LNCaP clone FGC (cell line): ENCODE data around the gene GFER.
A peak's percentile ranks its signal among the peaks of the same experiment; 100 is the strongest.
"Not testable (repeated sequence)": the region's sequence is repeated elsewhere in the genome, so short reads cannot be mapped to it uniquely, and the experiment has no call there.

Experiments
- DNase-seq: peaks from one replicate; pipeline ENCODE4 v3.0.0-alpha.2; 2011; ENCODE audit warnings: low read depth
- H3K4me3 ChIP-seq: 2 replicates; pipeline ENCODE4 v1.5.1; 2011; ENCODE audit warnings: mild to moderate bottlenecking, low read depth, low read length, control low read depth
- CTCF ChIP-seq: IDR thresholded peaks from 2 replicates; pipeline ENCODE4 v1.5.1; 2012; ENCODE audit warnings: mild to moderate bottlenecking; ENCODE audit not compliant: control insufficient read depth, insufficient read depth; ENCODE audit errors: extremely low read depth

GFER gene

GRCh38 chr16:1958715-1959268, 25.2 kb upstream of the GFER start:
- TF ChIP-seq CTCF: no peak
- H3K4me3 ChIP-seq: no peak overlapping the region; the same call in 1 of the 2 replicates
- no peak for DNase-seq

GRCh38 chr16:1959269-1960039, 24.5 kb upstream of the GFER start, which contains the start of gene NDUFB10:
NDUFB10 (plus strand) TSS chr16:1959538; CDS start chr16:1959625, 87 bp downstream.
- peak; percentile 85 for TF ChIP-seq CTCF
- DNase-seq: peak; percentile 77
- peak within 1 kb of the TSS; percentile 88 for H3K4me3 ChIP-seq

- no peak for TF ChIP-seq CTCF
- H3K4me3 ChIP-seq: peak overlapping the region; percentile 88
- DNase-seq: no peak
Measured at GRCh38 chr16:1960665-1961630, 23.0 kb upstream of the GFER start.

GRCh38 chr16:1961651-1962067, 22.3 kb upstream of the GFER start:
- H3K4me3 ChIP-seq: no peak overlapping the region
- no peak for DNase-seq
- no peak for TF ChIP-seq CTCF

- peak overlapping the region; percentile 96 for H3K4me3 ChIP-seq
- not testable (repeated sequence) for DNase-seq
Measured at GRCh38 chr16:1962161-1963153, 21.5 kb upstream of the GFER start.

GRCh38 chr16:1963806-1964505, 20.0 kb upstream of the GFER start:
- no peak for DNase-seq
- H3K4me3 ChIP-seq: peak overlapping the region; percentile 96
- peak; percentile 28; the same call in 1 of the 2 replicates for TF ChIP-seq CTCF
